Measurements from ENCODE around the gene VSX2. TPM values are rescaled to one million over a fixed set of nuclear protein-coding genes. Genes with fewer than 3 reads are reported as not detected.

Gene VSX2
- total and polyA plus RNA-seq, 8 donors: not detected

DNA sequence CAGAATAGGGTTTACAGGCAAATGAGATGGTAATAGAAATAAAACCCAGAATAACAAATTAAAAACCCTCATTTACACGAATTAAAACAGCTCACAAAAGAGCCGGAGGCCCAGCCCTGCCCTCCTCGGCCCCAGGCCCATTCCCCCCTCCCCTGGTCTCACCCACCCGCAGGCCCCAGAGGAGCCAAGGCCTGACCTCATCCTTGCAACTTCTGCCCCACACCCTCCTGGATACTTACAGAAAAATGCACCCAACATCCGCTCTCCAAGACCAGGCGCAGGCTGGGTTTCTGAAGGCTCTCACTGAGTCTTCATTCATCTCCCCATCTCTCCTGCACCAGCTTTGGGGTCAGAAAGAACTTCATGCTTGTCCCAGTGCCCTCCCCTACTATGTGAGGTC lies 16.2 kb upstream of the VSX2 start:
- 71 to 79% (median 74%) methylated on average over 6 of the region's 6 CpGs for WGBS, 5 donors
- intact Hi-C loops (cut with DNase I; ENCODE audit: low total_unique reads): no loop called here
- TF ChIP-seq EP300 (IDR thresholded peaks at IDR 0.05): no peak
- no peak for TF ChIP-seq POLR2A (IDR thresholded peaks at IDR 0.05)
- TF ChIP-seq POLR2AphosphoS5 (IDR thresholded peaks at IDR 0.05): no peak
- TF ChIP-seq, protein P1, sequence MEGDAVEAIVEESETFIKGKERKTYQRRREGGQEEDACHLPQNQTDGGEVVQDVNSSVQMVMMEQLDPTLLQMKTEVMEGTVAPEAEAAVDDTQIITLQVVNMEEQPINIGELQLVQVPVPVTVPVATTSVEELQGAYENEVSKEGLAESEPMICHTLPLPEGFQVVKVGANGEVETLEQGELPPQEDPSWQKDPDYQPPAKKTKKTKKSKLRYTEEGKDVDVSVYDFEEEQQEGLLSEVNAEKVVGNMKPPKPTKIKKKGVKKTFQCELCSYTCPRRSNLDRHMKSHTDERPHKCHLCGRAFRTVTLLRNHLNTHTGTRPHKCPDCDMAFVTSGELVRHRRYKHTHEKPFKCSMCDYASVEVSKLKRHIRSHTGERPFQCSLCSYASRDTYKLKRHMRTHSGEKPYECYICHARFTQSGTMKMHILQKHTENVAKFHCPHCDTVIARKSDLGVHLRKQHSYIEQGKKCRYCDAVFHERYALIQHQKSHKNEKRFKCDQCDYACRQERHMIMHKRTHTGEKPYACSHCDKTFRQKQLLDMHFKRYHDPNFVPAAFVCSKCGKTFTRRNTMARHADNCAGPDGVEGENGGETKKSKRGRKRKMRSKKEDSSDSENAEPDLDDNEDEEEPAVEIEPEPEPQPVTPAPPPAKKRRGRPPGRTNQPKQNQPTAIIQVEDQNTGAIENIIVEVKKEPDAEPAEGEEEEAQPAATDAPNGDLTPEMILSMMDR (IDR thresholded peaks at IDR 0.05): no peak
- no peak for DNase-seq
- Histone ChIP-seq H3K36me3 (no peaks in the 10 kb centered on the region), H3K4me3 (no peak overlapping the region), H3K9me3 (no peaks in the 10 kb centered on the region), H3K27me3 (peaks cover 6 to 70% (median 23%) of the 10 kb centered on the region in 3 donors), H3K27ac (no peak overlapping the region), H3K4me1 (peaks cover 0 to 4% (median 1%) of the 10 kb centered on the region in 4 donors)

DNA sequence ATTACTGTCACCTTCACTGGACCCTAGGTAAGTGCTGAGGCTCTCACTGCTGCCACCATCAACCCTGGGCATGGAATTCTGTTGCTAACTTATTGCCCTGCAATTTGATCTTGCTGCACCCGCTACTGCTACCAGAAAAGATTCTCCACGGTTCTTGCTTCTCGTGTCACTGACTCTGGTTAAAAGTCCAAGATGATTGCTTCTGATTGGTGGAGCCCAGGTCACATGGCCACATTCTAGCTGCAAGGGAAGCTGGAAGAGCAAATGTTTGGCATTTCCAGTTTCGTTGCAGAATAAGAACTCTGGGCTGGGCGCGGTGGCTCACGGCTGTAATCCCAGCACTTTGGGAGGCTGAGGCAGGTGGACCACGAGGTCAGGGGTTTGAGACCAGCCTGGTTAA lies 7.5 kb upstream of the VSX2 start:
- H3K9me3 ChIP-seq: peaks cover 0 to 16% (median 7%) of the 10 kb centered on the region in 4 donors
- intact Hi-C loops (cut with DNase I; ENCODE audit: low total_unique reads): no loop called here
- H3K4me3 ChIP-seq: no peak overlapping the region
- H3K4me1 ChIP-seq: no peaks in the 10 kb centered on the region
- no peak for TF ChIP-seq EP300 (IDR thresholded peaks at IDR 0.05)
- no peak for TF ChIP-seq POLR2AphosphoS5 (IDR thresholded peaks at IDR 0.05)
- TF ChIP-seq, protein P1 (IDR thresholded peaks at IDR 0.05): no peak
- no peak for TF ChIP-seq POLR2A (IDR thresholded peaks at IDR 0.05)
- H3K27me3 ChIP-seq: peaks cover 0 to 69% (median 8%) of the 10 kb centered on the region in 3 donors
- DNase-seq: no peak
- no peaks in the 10 kb centered on the region for H3K36me3 ChIP-seq
- H3K27ac ChIP-seq: no peak overlapping the region
- 76 to 87% (median 83%) methylated on average over 8 of the region's 8 CpGs for WGBS, 5 donors

DNA sequence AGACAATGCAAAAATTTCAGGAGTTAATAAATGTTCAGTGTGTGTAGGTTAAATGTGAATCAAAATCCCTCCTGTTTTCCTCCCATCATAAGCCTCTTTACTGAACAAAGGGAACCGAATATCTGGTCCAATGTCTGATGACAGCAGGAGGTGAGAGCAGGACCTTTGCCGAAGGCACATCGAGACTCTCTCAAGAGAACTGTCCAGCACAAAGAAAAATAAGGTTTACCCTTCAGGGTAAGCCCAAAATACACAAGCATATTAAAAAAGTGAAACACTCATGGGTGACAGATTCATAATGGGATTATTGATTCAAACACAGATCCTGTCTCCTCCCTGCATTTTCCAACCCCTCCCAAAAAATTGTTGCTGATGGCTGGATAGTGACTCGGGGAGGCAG lies 4.2 kb upstream of the VSX2 start:
- peaks cover 13 to 78% (median 28%) of the 10 kb centered on the region in 3 donors for H3K27me3 ChIP-seq
- WGBS, 5 donors: 49 to 66% (median 59%) methylated on average over 4 of the region's 4 CpGs
- TF ChIP-seq POLR2AphosphoS5 (IDR thresholded peaks at IDR 0.05) (no peak), POLR2A (IDR thresholded peaks at IDR 0.05) (no peak), EP300 (IDR thresholded peaks at IDR 0.05) (no peak)
- TF ChIP-seq, protein P1 (IDR thresholded peaks at IDR 0.05): no peak
- DNase-seq: no peak
- H3K27ac ChIP-seq: no peak overlapping the region
- intact Hi-C loops (cut with DNase I; ENCODE audit: low total_unique reads): no loop called here
- H3K36me3 ChIP-seq: no peaks in the 10 kb centered on the region
- no peak overlapping the region for H3K4me3 ChIP-seq
- peaks cover 0 to 16% (median 7%) of the 10 kb centered on the region in 4 donors for H3K9me3 ChIP-seq
- H3K4me1 ChIP-seq: peaks cover 6 to 10% (median 7%) of the 10 kb centered on the region in 4 donors

DNA sequence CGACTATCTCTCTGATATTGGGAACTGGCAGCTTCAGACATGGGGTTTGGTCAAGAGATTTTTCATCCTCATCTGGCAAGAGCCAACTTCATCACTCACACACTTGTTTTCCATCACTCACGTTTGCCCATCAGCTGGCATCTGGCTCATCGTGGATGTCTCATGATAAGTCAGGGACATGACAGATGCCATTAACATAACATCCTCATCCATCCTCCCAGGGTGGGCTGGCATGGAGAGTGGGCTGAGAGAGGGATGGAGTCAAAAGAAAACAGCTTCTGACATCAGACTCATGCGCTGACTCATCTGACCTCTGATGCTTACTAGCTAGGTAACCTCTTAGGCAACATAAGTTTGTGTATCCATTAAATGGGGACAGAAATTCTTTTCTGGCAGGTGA lies 1.8 kb upstream of the VSX2 start:
- Histone ChIP-seq H3K27ac (no peak overlapping the region), H3K9me3 (peaks cover 0 to 3% (median under 1%) of the 10 kb centered on the region in 4 donors), H3K36me3 (no peaks in the 10 kb centered on the region), H3K4me3 (no peak overlapping the region), H3K27me3 (peaks cover 24 to 87% (median 51%) of the 10 kb centered on the region in 3 donors), H3K4me1 (peaks cover 24 to 34% (median 29%) of the 10 kb centered on the region in 4 donors)
- 76 to 85% (median 78%) methylated on average over 4 of the region's 4 CpGs for WGBS, 5 donors
- intact Hi-C loops (cut with DNase I; ENCODE audit: low total_unique reads): no loop called here
- TF ChIP-seq EP300 (IDR thresholded peaks at IDR 0.05) (no peak), POLR2AphosphoS5 (IDR thresholded peaks at IDR 0.05) (no peak), POLR2A (IDR thresholded peaks at IDR 0.05) (no peak)
- TF ChIP-seq, protein P1 (IDR thresholded peaks at IDR 0.05): no peak
- no peak for DNase-seq
